GM19240 (cell line): ENCODE measurements around the gene SLX4IP.

Experiments
- DNase-seq: peaks from one replicate; pipeline ENCODE4 v3.0.0; 2011; ENCODE audit warnings: low spot score; ENCODE audit not compliant: insufficient read length

Gene SLX4IP

DNA sequence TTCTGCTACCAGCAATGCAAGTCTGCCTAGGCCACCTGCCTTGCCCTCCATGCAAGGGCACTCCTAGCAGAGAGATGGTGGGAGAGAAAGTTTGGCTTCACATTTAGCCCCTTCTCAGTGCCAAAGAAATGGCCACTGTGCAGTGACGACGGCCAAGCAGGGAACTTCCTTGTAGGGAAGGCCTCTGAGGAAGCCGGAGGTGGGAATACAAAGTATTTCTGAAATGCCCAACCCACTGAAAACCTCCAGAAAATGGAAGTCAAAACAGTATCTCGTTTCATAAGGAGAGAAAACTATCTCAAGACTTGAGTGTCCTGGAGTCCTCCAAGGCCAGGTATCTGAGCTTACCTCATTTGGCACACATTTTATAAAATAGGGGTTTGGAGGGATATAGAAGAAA, 196.0 kb downstream of the SLX4IP start:
- DNase-seq, result no peak

- no peak for DNase-seq
These were observed 197.8 kb downstream of the SLX4IP start for GRCh38 chr20:10632721-10633509.

GRCh38 chr20:10633718-10634117, 198.6 kb downstream of the SLX4IP start:
- no peak for DNase-seq

DNA sequence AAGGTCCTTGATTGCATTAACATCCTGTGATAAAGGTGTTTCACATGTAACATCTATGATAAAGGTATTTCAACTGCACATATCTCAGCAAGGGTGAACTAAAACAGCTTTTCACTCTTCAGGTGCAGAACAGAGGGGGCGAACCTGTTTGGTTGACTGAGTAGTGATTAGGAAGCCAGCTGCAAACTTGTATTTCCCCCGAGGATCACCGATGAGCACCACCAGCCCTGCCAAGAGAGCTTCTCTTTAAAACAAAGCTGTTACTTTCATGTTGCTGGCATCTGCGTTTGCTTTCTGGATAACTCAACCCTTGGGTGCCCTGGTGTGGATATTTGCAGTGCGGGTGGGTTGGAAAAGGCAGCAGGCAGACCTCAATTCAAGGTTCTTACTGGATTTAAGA, 199.1 kb downstream of the SLX4IP start:
- DNase-seq, result no peak

- no peak for DNase-seq
These were observed 199.7 kb downstream of the SLX4IP start for GRCh38 chr20:10634683-10635411.

- DNase-seq, result no peak
These were observed 200.5 kb downstream of the SLX4IP start for GRCh38 chr20:10635476-10636208.

- no peak for DNase-seq
These were observed 201.3 kb downstream of the SLX4IP start for GRCh38 chr20:10636326-10636818.

DNA sequence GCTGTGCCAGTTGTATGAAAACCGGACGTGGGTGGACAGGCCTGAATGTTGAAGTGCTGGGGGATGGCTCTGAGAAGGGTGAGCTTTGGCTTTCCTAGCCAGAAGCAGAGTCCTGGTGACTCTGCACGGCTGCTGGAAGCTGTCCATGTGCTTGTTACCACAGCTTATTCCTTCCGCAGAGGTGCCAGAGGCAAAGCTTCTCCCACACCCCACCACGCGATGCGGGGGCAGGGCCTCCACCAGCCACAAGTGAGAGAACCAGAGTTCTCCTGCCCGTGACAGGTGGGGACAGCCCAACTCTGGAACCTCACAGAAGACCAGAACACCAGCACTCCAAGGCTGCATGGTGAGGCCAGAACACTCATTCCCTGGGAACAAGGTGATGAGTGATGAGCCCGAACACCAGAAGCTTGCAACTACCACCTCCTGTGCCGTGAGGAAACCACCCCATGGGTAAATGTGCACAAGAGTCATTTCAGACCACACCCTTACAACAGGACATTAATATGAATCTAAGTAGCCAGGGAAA, 202.0 kb downstream of the SLX4IP start:
- DNase-seq, result no peak

- DNase-seq, result no peak
These were observed 202.5 kb downstream of the SLX4IP start for GRCh38 chr20:10637563-10637962.

GRCh38 chr20:10639077-10639736, 204.1 kb downstream of the SLX4IP start:
- DNase-seq, result no peak

- DNase-seq, result no peak
These were observed 204.8 kb downstream of the SLX4IP start for GRCh38 chr20:10639737-10640556.

DNA sequence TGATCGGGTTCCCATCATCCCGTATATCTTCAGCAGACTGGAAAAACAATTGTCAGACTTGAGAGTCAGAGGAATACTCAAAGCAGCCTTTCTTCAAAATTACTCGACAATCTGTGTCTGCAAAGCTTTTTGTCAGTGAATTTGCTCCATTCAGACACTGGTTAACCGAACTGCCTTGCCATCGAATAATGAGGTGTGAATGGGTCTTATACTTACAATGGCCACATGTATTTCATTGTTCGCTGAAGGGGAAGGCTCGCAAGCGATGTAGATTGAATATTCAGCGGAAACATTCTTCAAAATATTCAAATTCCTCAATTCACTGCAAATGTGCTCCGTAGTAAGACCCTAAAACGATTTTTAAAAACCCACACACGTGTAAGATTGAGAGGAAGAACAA, 205.8 kb downstream of the SLX4IP start:
- no peak for DNase-seq

- DNase-seq, result no peak
These were observed 206.4 kb downstream of the SLX4IP start for GRCh38 chr20:10641467-10641866.

GRCh38 chr20:10641893-10642292, 206.8 kb downstream of the SLX4IP start:
- DNase-seq, result no peak

DNA sequence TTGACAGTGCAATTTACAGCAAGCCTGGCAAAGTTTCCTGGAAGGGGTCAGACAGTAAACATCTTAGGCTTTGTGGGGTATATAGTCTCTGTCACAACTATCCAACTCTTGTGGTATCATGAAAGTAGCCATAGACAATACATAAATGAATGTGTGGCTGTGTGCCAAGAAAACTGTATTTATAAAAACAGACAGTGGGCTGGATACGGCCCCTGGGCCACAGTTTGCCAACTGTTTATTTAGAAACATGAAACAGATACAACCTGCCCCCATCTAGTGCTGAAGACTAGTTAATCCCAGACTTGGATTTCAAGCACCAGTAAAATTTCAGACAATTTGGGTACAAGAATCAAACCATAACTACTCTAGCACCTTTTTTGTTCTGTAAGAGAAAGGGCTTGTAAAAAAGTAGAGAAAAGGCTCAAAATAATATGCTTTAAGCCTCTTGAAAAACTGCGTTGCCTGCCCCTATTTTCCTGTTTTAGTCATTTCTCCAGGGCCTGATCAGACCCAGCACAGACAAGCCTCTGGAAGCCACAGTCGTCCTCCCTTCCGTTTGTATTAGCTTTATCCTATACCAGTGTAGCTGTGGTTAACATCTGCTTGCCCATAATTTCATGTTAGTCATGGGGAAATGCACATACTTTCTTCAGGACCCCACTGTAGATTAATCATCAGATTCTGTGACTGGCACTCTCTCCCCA, 207.9 kb downstream of the SLX4IP start:
- DNase-seq, result no peak

- no peak for DNase-seq
These were observed 208.4 kb downstream of the SLX4IP start for GRCh38 chr20:10643560-10643873.

GRCh38 chr20:10644458-10645204, 209.5 kb downstream of the SLX4IP start:
- DNase-seq, result no peak

- DNase-seq, result no peak
These were observed 210.1 kb downstream of the SLX4IP start for GRCh38 chr20:10645205-10645570.

DNA sequence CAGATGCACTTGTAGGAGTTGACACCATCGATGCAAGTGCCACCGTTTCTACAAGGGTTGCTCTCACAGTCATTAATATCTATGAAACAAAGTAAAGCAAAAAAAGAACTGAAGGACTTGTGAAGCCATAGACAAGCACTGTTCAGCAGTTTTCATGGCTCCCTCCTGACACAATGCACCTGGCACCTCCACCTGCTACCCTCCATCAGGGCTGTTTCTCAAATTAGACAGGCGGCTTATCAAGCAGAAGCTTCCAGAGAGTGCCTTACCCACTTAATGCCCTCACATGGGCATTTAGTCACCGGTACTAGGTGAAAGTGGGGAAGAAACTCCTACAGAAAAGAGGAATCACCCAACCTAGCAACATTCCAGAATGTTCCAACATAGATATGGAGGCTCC, 210.9 kb downstream of the SLX4IP start:
- DNase-seq, result no peak
